HPDE6-E6E7 (cell line): ENCODE results near the gene FLRT2.

Source experiments
- DNase-seq: peaks from one replicate; pipeline ENCODE4 v3.0.0; 2011; ENCODE audit warnings: missing footprints; ENCODE audit errors: extremely low spot score

FLRT2 gene

GRCh38 chr14:85529803-85530574 is at the start of gene FLRT2:
TSS of gene FLRT2 (plus strand) at chr14:85530144. CDS start at chr14:85621515, 91,371 bp downstream.
- no peak for DNase-seq

GRCh38 chr14:85481471-85481870 is 48.5 kb upstream of the FLRT2 start:
- DNase-seq, result no peak

- no peak for DNase-seq
Measured at GRCh38 chr14:85482552-85482951, 47.4 kb upstream of the FLRT2 start.

- DNase-seq, result no peak
Measured at GRCh38 chr14:85483037-85483436, 46.9 kb upstream of the FLRT2 start.

- DNase-seq, result no peak
Measured at GRCh38 chr14:85483652-85484051, 46.3 kb upstream of the FLRT2 start.

- DNase-seq, result no peak
Measured at GRCh38 chr14:85487215-85487614, 42.7 kb upstream of the FLRT2 start.

GRCh38 chr14:85501751-85502150 is 28.2 kb upstream of the FLRT2 start:
- DNase-seq, result no peak

GRCh38 chr14:85508863-85509262 is 21.1 kb upstream of the FLRT2 start:
- no peak for DNase-seq

GRCh38 chr14:85512451-85512850 is 17.5 kb upstream of the FLRT2 start:
- DNase-seq, result no peak

GRCh38 chr14:85514487-85514886 is 15.5 kb upstream of the FLRT2 start:
- DNase-seq, result no peak

GRCh38 chr14:85516239-85517113 is 13.5 kb upstream of the FLRT2 start:
- DNase-seq, result no peak

GRCh38 chr14:85517114-85517688 is 12.7 kb upstream of the FLRT2 start:
- DNase-seq, result no peak

GRCh38 chr14:85519661-85520305 is 10.2 kb upstream of the FLRT2 start:
- no peak for DNase-seq

GRCh38 chr14:85520581-85520980 is 9.4 kb upstream of the FLRT2 start:
- DNase-seq, result no peak

GRCh38 chr14:85523624-85524023 is 6.3 kb upstream of the FLRT2 start:
- no peak for DNase-seq

- DNase-seq, result no peak
Measured at GRCh38 chr14:85527006-85527405, 2.9 kb upstream of the FLRT2 start.

- no peak for DNase-seq
Measured at GRCh38 chr14:85527445-85528035, 2.4 kb upstream of the FLRT2 start.

GRCh38 chr14:85528080-85528896 is 1.7 kb upstream of the FLRT2 start:
- no peak for DNase-seq

GRCh38 chr14:85528897-85529631 is 880 bp upstream of the FLRT2 start:
- DNase-seq, result no peak

- DNase-seq, result no peak
Measured at GRCh38 chr14:85530626-85531025, 682 bp downstream of the FLRT2 start.
